Stimulated activated CD4-positive, alpha-beta T cell treated with anti-CD3 and anti-CD28 coated beads, TNF-alpha, amount 100 ng/mL, for 1 hour (primary cell): ENCODE results near the gene IL1RAPL2.

Experiments
- DNase-seq, 3 donors: peaks; one replicate each; pipeline ENCODE4 v3.0.0-alpha.2; 2020; ENCODE audit warnings: low read depth in 3 of 3, low spot score in 1 of 3

Gene IL1RAPL2

GRCh38 chrX:105550043-105550663, 984.2 kb downstream of the IL1RAPL2 start:
- no peak for DNase-seq

- DNase-seq = no peak
Measured at GRCh38 chrX:105552395-105552794, 986.4 kb downstream of the IL1RAPL2 start.

GRCh38 chrX:105553118-105553517, 987.1 kb downstream of the IL1RAPL2 start:
- no peak for DNase-seq

- no peak for DNase-seq
Measured at GRCh38 chrX:105564501-105564900, 998.5 kb downstream of the IL1RAPL2 start.

GRCh38 chrX:105565856-105566255, 999.9 kb downstream of the IL1RAPL2 start:
- DNase-seq = no peak

GRCh38 chrX:105567082-105567481, 1001.1 kb downstream of the IL1RAPL2 start:
- no peak for DNase-seq

GRCh38 chrX:105608745-105609144, 1042.7 kb downstream of the IL1RAPL2 start:
- DNase-seq = no peak

- DNase-seq = no peak
Measured at GRCh38 chrX:105609530-105609929, 1043.5 kb downstream of the IL1RAPL2 start.

GRCh38 chrX:105610411-105610810, 1044.4 kb downstream of the IL1RAPL2 start:
- no peak for DNase-seq

GRCh38 chrX:105618393-105619101, 1052.5 kb downstream of the IL1RAPL2 start:
- no peak for DNase-seq

- DNase-seq = no peak
Measured at GRCh38 chrX:105634180-105634579, 1068.2 kb downstream of the IL1RAPL2 start.

- DNase-seq = no peak
Measured at GRCh38 chrX:105635794-105636193, 1069.8 kb downstream of the IL1RAPL2 start.

- no peak for DNase-seq
Measured at GRCh38 chrX:105636667-105637066, 1070.7 kb downstream of the IL1RAPL2 start.

GRCh38 chrX:105645667-105646357, 1079.8 kb downstream of the IL1RAPL2 start:
- DNase-seq = no peak

- no peak for DNase-seq
Measured at GRCh38 chrX:105646592-105647372, 1080.8 kb downstream of the IL1RAPL2 start.

GRCh38 chrX:105647749-105648148, 1081.8 kb downstream of the IL1RAPL2 start:
- no peak for DNase-seq

- DNase-seq = no peak
Measured at GRCh38 chrX:105648732-105649131, 1082.7 kb downstream of the IL1RAPL2 start.

- no peak for DNase-seq
Measured at GRCh38 chrX:105650577-105650976, 1084.6 kb downstream of the IL1RAPL2 start.

- no peak for DNase-seq
Measured at GRCh38 chrX:105650986-105651385, 1085.0 kb downstream of the IL1RAPL2 start.

- no peak for DNase-seq
Measured at GRCh38 chrX:105653891-105654290, 1087.9 kb downstream of the IL1RAPL2 start.

GRCh38 chrX:105658136-105658535, 1092.1 kb downstream of the IL1RAPL2 start:
- no peak for DNase-seq
